IgD-negative memory B cell (primary cell): ENCODE results near the gene RUNX3. TPM values are rescaled to one million over a fixed set of nuclear protein-coding genes. Genes with fewer than 3 reads are reported as not detected.
A peak's percentile ranks its signal among the peaks of the same experiment; 100 is the strongest.

Experiments
- H3K27ac Mint-ChIP-seq, 3 donors: one replicate each; pipeline ENCODE4 v1.8.0; 2020 to 2022; ENCODE audit warnings: mild to moderate bottlenecking in 3 of 3, mixed read lengths in 3 of 3, moderate library complexity in 1 of 3
- H3K27me3 Mint-ChIP-seq: one replicate; pipeline ENCODE4 v1.8.0; 2021; ENCODE audit warnings: mixed read lengths
- H3K36me3 Mint-ChIP-seq: one replicate; pipeline ENCODE4 v1.8.0; 2020; ENCODE audit warnings: mild to moderate bottlenecking, mixed read lengths
- H3K4me1 Mint-ChIP-seq, 3 donors: one replicate each; pipeline ENCODE4 v1.8.0; 2020 to 2022; ENCODE audit warnings: mixed read lengths in 3 of 3, mild to moderate bottlenecking in 1 of 3
- H3K4me3 Mint-ChIP-seq, 4 donors: one replicate each; pipeline ENCODE4 v1.8.0; 2020 to 2022; ENCODE audit warnings: mild to moderate bottlenecking in 4 of 4, mixed read lengths in 4 of 4, moderate library complexity in 3 of 4
- H3K9me3 Mint-ChIP-seq, 3 donors: one replicate each; pipeline ENCODE4 v1.8.0; 2020 to 2021; ENCODE audit warnings: mixed read lengths in 3 of 3, mild to moderate bottlenecking in 1 of 3
- polyA plus RNA-seq: library from polyadenylated mRNA; unstranded; fragments of 300-500 nt; fragmentation: Illumina TruSeq; gene quantifications from one replicate; pipeline ENCODE4 v1.2.3, GENCODE V29; 2021

The RUNX3 gene
- polyA plus RNA-seq, 1 donor from 2014 or later: 30.1 TPM

DNA sequence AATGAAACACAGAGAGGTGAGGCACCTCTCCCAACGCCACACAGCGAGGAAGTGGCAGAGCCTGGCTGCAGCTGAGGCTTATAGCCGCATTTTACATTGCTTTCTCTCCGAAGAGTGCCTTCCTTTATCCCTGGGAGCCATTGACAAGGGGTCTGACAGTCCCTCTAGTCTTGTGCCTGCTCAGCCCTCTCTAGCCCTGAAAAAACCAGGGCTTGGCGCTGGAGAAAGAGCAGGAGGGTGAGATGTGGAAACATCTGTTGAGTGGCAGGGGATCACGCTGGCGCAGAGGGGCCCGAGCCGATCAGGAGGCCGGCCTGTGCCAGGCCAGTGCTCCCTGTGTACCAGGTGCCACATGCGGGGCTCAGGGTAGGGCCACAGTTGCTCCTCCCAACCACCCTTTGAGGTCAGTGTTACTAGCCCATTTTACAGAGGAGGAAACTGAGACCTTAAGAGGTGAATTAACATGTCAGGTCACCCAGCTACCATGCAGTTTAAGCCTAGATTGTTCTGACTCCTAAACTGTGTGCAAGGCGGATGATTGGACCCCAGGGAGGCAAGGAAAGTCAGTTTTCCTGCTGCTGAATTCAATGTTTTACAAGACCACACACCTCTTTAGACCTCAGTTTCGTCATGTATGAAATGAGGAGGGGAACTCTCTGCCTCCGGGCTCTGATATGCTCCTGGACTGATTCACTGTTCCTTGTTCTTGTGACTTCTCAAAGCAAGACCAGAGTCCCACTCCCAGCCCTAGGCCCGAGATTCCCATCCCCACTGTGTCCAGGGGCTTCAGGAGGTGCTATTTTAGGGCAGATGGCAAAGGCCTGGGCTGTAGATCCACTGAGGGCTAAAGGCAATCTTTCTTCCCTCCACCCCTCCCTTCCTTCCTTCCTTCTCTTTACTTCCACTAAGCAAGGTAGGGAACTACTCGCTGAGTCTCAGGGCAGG, 28.0 kb upstream of the RUNX3 start:
- peaks cover 46 to 57% (median 51%) of the 10 kb centered on the region in 3 donors for H3K4me1 Mint-ChIP-seq
- H3K9me3 Mint-ChIP-seq: no peaks in the 10 kb centered on the region
- no peaks in the 10 kb centered on the region for H3K36me3 Mint-ChIP-seq
- H3K4me3 Mint-ChIP-seq: peak overlapping the region in 3 of 4 donors; percentile 2 to 69 (median 10)
- peak overlapping the region in 1 of 3 donors; percentile 95 for H3K27ac Mint-ChIP-seq
- H3K27me3 Mint-ChIP-seq: no peaks in the 10 kb centered on the region

GRCh38 chr1:24957016-24957807, 27.1 kb upstream of the RUNX3 start:
- H3K36me3 Mint-ChIP-seq: no peaks in the 10 kb centered on the region
- H3K4me3 Mint-ChIP-seq: peak overlapping the region in 3 of 4 donors; percentile 10 to 90 (median 66)
- peak overlapping the region; percentile 10 to 95 (median 86) for H3K27ac Mint-ChIP-seq
- H3K27me3 Mint-ChIP-seq: no peaks in the 10 kb centered on the region
- H3K4me1 Mint-ChIP-seq: peaks cover 43 to 60% (median 54%) of the 10 kb centered on the region in 3 donors
- no peaks in the 10 kb centered on the region for H3K9me3 Mint-ChIP-seq

DNA sequence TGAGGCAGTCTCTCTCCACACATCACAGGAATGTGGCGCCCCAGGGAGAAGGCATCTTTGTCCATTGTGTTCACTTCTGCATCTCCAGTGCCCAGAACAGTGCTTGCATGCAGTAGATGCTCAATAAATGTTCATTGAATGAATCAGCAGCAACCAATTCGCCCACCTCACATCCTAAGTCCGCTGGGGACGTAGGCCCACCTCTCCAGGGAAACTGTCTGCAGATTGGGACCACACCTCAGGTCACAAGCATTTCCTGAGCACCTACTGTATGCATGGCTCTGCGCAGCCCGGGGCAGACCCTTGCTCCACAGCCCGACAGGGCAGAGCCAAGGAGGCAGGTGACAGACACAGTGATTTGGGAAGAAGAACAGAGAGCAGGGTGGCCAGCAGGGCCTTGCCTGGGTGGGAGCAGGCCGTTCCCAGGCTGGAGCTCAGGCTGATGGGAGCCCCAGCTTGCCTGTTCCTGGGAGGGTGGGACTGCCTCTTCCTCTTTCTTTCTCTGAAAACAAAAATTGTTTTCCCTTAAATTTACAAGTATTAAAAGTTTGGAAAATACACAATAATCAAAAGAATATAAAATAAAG, 25.8 kb upstream of the RUNX3 start:
- Mint-ChIP-seq H3K27ac (no peak overlapping the region), H3K4me1 (peaks cover 42 to 60% (median 58%) of the 10 kb centered on the region in 3 donors), H3K4me3 (peak overlapping the region in 1 of 4 donors; percentile 18), H3K9me3 (no peaks in the 10 kb centered on the region), H3K36me3 (no peaks in the 10 kb centered on the region), H3K27me3 (no peaks in the 10 kb centered on the region)

DNA sequence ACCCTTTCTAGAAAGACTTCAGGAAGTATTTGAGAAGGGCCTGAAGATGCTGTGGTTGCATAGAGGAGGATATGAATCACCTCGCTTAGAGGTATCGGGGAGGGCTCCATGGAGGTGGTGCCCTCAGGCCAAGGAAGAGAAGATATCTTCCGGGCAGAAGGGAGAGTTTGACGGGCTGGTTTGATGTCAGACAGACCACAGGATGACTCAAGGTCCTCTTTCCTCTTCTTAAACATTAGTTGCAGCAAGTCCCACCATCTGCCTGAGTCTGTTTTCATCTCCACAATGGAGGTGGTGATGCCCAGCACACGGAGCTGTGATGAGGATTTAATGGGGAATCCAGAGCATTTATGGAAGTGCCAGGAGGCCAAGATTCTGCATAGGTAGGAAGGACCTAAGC, 25.1 kb upstream of the RUNX3 start:
- H3K27ac Mint-ChIP-seq: peak overlapping the region; percentile 10 to 92 (median 26)
- H3K36me3 Mint-ChIP-seq: no peaks in the 10 kb centered on the region
- no peaks in the 10 kb centered on the region for H3K27me3 Mint-ChIP-seq
- peaks cover 40 to 58% (median 57%) of the 10 kb centered on the region in 3 donors for H3K4me1 Mint-ChIP-seq
- peak overlapping the region in 2 of 4 donors; percentile 52 to 79 for H3K4me3 Mint-ChIP-seq
- no peaks in the 10 kb centered on the region for H3K9me3 Mint-ChIP-seq

GRCh38 chr1:24954631-24955030, 24.6 kb upstream of the RUNX3 start:
- peak overlapping the region in 3 of 4 donors; percentile 21 to 89 (median 72) for H3K4me3 Mint-ChIP-seq
- H3K36me3 Mint-ChIP-seq: no peaks in the 10 kb centered on the region
- H3K9me3 Mint-ChIP-seq: no peaks in the 10 kb centered on the region
- no peaks in the 10 kb centered on the region for H3K27me3 Mint-ChIP-seq
- peak overlapping the region in 2 of 3 donors; percentile 10 to 92 for H3K27ac Mint-ChIP-seq
- H3K4me1 Mint-ChIP-seq: peaks cover 40 to 55% (median 53%) of the 10 kb centered on the region in 3 donors

DNA sequence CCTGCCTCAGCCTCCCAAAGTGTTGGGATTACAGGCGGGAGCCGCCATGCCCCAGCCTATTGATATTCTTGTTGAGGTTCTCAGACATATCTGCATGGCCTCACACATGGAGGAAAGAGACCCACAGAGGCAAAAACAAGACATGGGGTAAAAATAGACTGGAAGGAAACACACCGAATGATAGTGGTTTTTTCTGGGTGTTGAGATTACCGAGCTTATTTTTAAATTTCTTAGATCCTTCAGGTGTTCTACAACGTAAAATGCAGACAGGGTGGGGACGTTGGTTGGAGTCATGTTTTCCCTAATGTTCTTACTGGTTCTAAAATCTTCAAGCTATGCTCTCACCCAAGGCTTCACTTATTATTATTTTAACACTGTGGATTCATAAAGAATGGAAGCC, 23.9 kb upstream of the RUNX3 start:
- Mint-ChIP-seq H3K36me3 (no peaks in the 10 kb centered on the region), H3K27ac (peak overlapping the region; percentile 10 to 92 (median 76)), H3K9me3 (no peaks in the 10 kb centered on the region), H3K4me3 (peak overlapping the region in 3 of 4 donors; percentile 21 to 89 (median 72)), H3K27me3 (no peaks in the 10 kb centered on the region), H3K4me1 (peaks cover 42 to 57% (median 53%) of the 10 kb centered on the region in 3 donors)

- Mint-ChIP-seq H3K27me3 (no peaks in the 10 kb centered on the region), H3K4me1 (peaks cover 39 to 59% (median 55%) of the 10 kb centered on the region in 3 donors), H3K27ac (peak overlapping the region; percentile 38 to 78 (median 73)), H3K9me3 (no peaks in the 10 kb centered on the region), H3K4me3 (peak overlapping the region in 1 of 4 donors; percentile 72), H3K36me3 (no peaks in the 10 kb centered on the region)
These were observed 22.4 kb upstream of the RUNX3 start for GRCh38 chr1:24952413-24952841.

DNA sequence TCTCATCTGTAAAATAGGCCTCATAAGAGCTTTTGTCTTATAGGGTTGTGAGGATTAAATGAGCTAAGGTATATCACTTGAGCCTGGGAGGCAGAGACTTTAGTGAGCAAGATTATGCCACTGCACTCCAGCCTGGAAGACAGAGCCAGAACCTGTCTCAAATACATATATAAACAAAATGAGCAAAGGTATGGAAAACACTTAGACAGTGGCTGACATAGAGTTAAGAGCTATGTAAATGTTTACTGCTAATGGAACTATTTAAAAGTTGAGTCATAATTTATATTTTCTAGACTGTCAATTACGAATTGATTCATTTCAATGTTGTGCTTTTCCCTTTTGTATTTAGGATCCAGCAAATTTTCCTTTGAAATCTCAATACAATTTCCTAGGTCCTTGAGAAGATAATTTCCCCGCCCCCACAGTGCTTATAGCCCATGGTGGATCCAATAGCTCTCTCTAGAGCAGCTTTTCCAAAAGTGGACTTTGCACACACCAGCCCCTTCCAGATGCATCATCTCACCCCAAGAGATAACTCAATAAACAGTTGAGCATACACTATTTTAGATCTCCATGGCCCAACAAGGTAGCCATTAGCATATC, 21.8 kb upstream of the RUNX3 start:
- Mint-ChIP-seq H3K27me3 (no peaks in the 10 kb centered on the region), H3K4me1 (peaks cover 36 to 58% (median 53%) of the 10 kb centered on the region in 3 donors), H3K9me3 (no peaks in the 10 kb centered on the region), H3K4me3 (peak overlapping the region in 3 of 4 donors; percentile 13 to 59 (median 25)), H3K36me3 (no peaks in the 10 kb centered on the region), H3K27ac (peak overlapping the region; percentile 38 to 73 (median 63))

DNA sequence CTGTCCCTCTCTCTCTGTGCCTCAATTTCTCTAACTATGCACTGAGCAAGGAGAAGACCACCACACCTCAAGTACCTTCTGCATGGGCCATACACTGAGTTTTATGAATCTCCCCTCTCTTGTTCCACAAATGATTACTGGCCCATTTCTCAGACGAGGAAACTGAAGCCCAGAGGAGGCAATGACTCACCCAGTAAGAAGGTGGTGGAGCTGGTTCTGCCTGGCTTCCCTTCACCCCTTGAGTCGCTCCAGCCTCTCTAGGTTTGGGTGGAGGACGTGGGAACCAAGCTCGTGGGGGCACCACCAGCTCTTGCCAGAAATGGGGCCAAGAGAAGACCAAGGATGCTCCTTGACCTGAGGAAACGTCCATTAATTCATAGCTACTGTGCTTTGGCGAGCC, 21.3 kb upstream of the RUNX3 start:
- H3K27me3 Mint-ChIP-seq: no peaks in the 10 kb centered on the region
- no peaks in the 10 kb centered on the region for H3K9me3 Mint-ChIP-seq
- peak overlapping the region; percentile 38 to 73 (median 63) for H3K27ac Mint-ChIP-seq
- peak overlapping the region in 1 of 4 donors; percentile 59 for H3K4me3 Mint-ChIP-seq
- H3K36me3 Mint-ChIP-seq: no peaks in the 10 kb centered on the region
- H3K4me1 Mint-ChIP-seq: peaks cover 33 to 55% (median 50%) of the 10 kb centered on the region in 3 donors

DNA sequence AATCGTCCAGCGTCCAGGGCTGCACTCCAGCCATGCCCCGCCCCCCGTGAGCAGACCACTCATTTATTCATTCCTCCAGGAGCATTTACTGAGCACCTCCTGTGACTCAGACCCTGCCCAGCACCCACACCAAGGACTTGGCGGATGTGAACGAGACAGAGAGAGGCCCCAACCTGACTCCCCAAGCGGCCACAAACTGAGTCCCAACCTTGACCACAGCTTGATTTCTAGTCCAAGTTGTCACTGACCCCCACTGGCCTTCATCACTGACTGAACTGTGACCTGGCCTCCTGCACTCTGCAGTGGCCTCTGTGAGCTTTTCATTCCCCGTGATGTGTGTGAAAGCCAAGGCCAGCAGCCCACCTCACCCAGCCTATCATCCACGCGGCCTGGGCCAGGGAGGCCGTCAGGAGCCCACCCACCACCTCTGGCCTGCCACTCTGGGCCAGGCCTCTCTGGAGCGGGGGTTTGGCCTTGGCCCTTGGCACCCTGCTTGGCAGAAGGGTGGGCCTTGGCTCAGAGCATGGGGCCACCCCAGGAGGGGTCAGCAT, 19.3 kb upstream of the RUNX3 start:
- Mint-ChIP-seq H3K27me3 (no peaks in the 10 kb centered on the region), H3K4me1 (peaks cover 26 to 45% (median 37%) of the 10 kb centered on the region in 3 donors), H3K36me3 (no peaks in the 10 kb centered on the region), H3K9me3 (no peaks in the 10 kb centered on the region), H3K27ac (no peak overlapping the region), H3K4me3 (peak overlapping the region in 1 of 4 donors; percentile 41)

GRCh38 chr1:24948079-24948827, 18.2 kb upstream of the RUNX3 start:
- Mint-ChIP-seq H3K9me3 (no peaks in the 10 kb centered on the region), H3K27ac (peak overlapping the region in 1 of 3 donors; percentile 18), H3K27me3 (no peaks in the 10 kb centered on the region), H3K4me3 (peak overlapping the region in 1 of 4 donors; percentile 81), H3K36me3 (no peaks in the 10 kb centered on the region), H3K4me1 (peaks cover 19 to 39% (median 30%) of the 10 kb centered on the region in 3 donors)

DNA sequence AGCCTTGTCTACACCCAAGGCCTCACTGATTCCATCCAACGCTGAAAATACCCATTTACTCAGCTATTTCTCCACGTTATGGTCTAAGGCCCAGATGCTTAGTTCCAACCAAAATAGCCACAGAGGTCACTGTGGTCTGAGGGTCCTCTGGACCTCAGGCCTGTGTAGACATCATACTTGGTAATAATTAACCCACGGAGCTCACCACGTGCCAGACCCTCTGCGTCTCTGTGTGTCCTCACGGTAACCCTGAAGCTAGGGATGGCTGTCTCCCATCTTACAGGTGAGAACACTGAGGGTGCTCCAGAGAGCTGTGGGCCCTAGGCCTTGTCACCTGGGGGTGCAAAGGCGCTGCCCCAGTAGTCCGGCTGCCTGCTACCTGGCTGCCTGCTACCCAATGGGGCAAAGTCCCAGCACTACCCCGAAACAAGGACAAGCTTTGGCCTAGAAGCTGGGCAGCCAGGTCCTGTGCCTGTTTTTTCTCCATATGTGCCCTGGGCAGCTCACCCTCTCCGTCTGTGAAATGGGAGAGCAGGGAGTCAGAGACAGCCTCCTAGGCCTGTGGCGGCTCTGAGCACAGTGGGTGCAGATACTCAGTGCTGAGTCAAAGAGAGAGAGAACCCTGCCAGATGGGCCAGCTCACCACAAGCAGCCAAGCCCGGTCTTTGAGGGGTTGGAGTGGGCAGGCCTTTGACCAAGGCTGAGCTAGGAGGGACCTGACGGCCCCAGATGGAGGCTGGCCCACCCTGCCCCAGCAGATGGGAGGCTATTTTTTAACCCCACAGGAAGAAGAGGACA, 17.0 kb upstream of the RUNX3 start:
- Mint-ChIP-seq H3K36me3 (no peaks in the 10 kb centered on the region), H3K4me3 (peak overlapping the region in 2 of 4 donors; percentile 8 to 79), H3K27me3 (no peaks in the 10 kb centered on the region), H3K9me3 (no peaks in the 10 kb centered on the region), H3K27ac (peak overlapping the region in 1 of 3 donors; percentile 18), H3K4me1 (peaks cover 13 to 31% (median 21%) of the 10 kb centered on the region in 3 donors)
